Activated CD4-positive, alpha-beta memory T cell treated with anti-CD3 and anti-CD28 coated beads for 36 hours (primary cell): Measurements from ENCODE around the gene SFT2D2. TPM values are rescaled to one million over a fixed set of nuclear protein-coding genes. Genes with fewer than 3 reads are reported as not detected.

Experiments
- CTCF ChIA-PET: fragments of 350-600 bp; sonication (Branson Sonifier 250); formaldehyde crosslinking; loops from one replicate; lab custom pipeline; 2021; ENCODE audit warnings: antibody characterized with exemption, inconsistent platforms; lab: Charles Lee
- POLR2A ChIA-PET: fragments of 350-600 bp; sonication (Branson Sonifier 250); formaldehyde crosslinking; loops from one replicate; lab custom pipeline; 2021; ENCODE audit warnings: antibody characterized with exemption; lab: Charles Lee
- DNase-seq: peaks from one replicate; pipeline ENCODE4 v3.0.0-alpha.2; 2020
- H3K27ac Mint-ChIP-seq: one replicate; pipeline ENCODE4 v1.8.0; 2021; ENCODE audit warnings: mixed read lengths
- H3K27me3 Mint-ChIP-seq: one replicate; pipeline ENCODE4 v1.8.0; 2021; ENCODE audit warnings: mixed read lengths
- H3K36me3 Mint-ChIP-seq: one replicate; pipeline ENCODE4 v1.8.0; 2021; ENCODE audit warnings: mixed read lengths
- H3K4me1 Mint-ChIP-seq: one replicate; pipeline ENCODE4 v1.8.0; 2021; ENCODE audit warnings: low read depth, mixed read lengths
- H3K4me3 Mint-ChIP-seq: one replicate; pipeline ENCODE4 v1.8.0; 2021; ENCODE audit warnings: mild to moderate bottlenecking, mixed read lengths
- H3K9me3 Mint-ChIP-seq: one replicate; pipeline ENCODE4 v1.8.0; 2021; ENCODE audit warnings: mixed read lengths
- intact Hi-C: fragments of 100-400 bp; cut with micrococcal nuclease; formaldehyde crosslinking; loops from one replicate; pipeline ENCODE4 v1.15.1; 2023
- total RNA-seq, 2 experiments: library from RNA; stranded (reverse); gene quantifications; one replicate each; pipeline ENCODE4 v1.2.3, GENCODE V29; 2021

Gene SFT2D2
- total RNA-seq, 2 experiments from 2014 or later: 52.3 to 52.9 TPM

DNA sequence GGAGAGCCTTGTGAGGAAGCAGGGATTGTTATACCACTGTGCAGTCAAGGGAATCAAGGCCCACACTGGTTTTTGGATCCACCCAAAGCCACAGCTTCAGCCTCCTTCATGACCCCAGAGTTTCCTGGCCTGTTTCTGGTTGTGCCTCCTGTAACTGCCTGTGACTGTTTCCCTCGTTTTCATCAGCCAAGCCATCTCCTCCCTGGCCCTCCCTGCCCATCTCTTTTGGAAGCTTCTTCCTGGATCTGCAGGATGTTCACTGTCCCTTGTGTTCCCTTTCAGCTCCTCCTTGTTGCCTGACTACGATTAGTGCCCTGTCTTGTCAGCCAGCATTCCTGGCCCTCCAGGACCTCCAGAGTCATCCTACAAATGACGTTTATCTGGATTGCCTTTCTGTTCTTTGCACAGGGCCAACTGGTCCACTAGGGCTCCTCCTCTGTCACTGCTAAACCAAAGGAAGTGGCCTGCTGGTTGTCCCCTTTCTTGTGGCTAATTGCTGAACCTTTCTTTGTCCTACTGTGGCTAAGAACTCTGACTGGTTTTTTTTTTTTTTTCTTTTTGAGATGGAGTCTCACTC, 17.9 kb downstream of the SFT2D2 start:
- Mint-ChIP-seq H3K9me3 (no peaks in the 10 kb centered on the region), H3K4me3 (no peak overlapping the region)
- POLR2A ChIA-PET: no interaction called here

DNA sequence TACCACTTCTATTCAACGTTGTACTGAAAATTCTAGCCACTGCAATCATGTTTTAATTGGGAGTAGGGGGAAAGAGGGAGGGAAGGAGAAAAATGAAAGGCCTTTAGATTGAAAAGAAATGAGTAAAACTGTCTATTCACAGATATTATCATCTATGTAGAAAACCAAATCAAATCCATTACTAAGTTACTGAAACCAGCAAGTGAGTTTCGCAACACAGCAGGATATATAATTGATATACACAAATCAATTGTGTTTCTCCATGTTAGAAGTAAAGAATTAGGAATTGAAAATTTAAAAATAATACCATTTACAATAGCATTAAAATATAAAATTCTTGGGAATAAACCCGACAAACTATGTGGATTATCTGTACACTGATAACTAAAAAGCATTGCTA, 19.2 kb downstream of the SFT2D2 start:
- intact Hi-C loops: no loop called here
- Mint-ChIP-seq H3K36me3 (peaks cover 78% of the 10 kb centered on the region), H3K4me3 (no peak overlapping the region), H3K4me1 (peaks cover 52% of the 10 kb centered on the region), H3K27me3 (no peaks in the 10 kb centered on the region), H3K27ac (no peak overlapping the region), H3K9me3 (no peaks in the 10 kb centered on the region)
- DNase-seq: no peak
- ChIA-PET POLR2A (no interaction called here), CTCF (interaction anchor here (1.3 kb wide), 1 partner anchor 10 kb away, joined by 5 read pairs; no protein-coding TSS in a partner anchor)

More for the DNA sequence above, 17.9 kb downstream of the SFT2D2 start:
- H3K27me3 Mint-ChIP-seq: no peaks in the 10 kb centered on the region
- H3K4me1 Mint-ChIP-seq: peaks cover 46% of the 10 kb centered on the region
- CTCF ChIA-PET: no interaction called here
- H3K36me3 Mint-ChIP-seq: peaks cover 81% of the 10 kb centered on the region
- peak; percentile 15 for DNase-seq
- intact Hi-C loops: no loop called here
- no peak overlapping the region for H3K27ac Mint-ChIP-seq

GRCh38 chr1:168246506-168246905, 20.7 kb downstream of the SFT2D2 start:
- POLR2A ChIA-PET: no interaction called here
- H3K36me3 Mint-ChIP-seq: peaks cover 79% of the 10 kb centered on the region

GRCh38 chr1:168252204-168252733, 26.5 kb downstream of the SFT2D2 start:
- H3K36me3 Mint-ChIP-seq: peaks cover 64% of the 10 kb centered on the region
- peaks cover 16% of the 10 kb centered on the region for H3K9me3 Mint-ChIP-seq
- H3K27ac Mint-ChIP-seq: no peak overlapping the region
- H3K4me1 Mint-ChIP-seq: peaks cover 24% of the 10 kb centered on the region
- ChIA-PET POLR2A (no interaction called here), CTCF (no interaction called here)
- intact Hi-C loops: no loop called here
- H3K27me3 Mint-ChIP-seq: no peaks in the 10 kb centered on the region
- DNase-seq: no peak
- no peak overlapping the region for H3K4me3 Mint-ChIP-seq

More at GRCh38 chr1:168246506-168246905, 20.7 kb downstream of the SFT2D2 start:
- no peak overlapping the region for H3K27ac Mint-ChIP-seq
- no peaks in the 10 kb centered on the region for H3K9me3 Mint-ChIP-seq
- H3K4me1 Mint-ChIP-seq: peaks cover 54% of the 10 kb centered on the region
- H3K27me3 Mint-ChIP-seq: no peaks in the 10 kb centered on the region
- CTCF ChIA-PET: interaction anchor here (0.6 to 1.3 kb wide), 2 partner anchors 11 to 1121 kb away, joined by 3 to 5 read pairs; partner anchors contain the start of gene BLZF1
- H3K4me3 Mint-ChIP-seq: no peak overlapping the region
- intact Hi-C loops: no loop called here
- DNase-seq: no peak

DNA sequence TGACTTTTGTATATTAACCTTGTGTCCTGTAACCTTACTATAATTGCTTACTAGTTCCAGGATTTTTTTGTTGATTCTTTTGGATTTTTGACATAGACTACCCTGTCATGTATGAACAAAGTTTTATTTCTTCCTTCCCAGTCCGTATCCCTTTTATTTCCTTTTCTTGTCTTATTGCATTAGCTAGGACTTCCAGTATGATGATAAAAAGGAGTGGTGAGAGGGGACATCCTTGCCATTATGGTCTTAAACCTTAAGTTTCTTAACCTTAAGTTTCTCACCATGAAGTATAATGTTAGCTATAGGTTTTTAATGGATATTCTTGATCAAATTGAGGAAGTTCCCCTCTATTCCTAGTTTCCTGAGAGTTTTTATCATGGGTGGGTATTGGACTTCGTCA, 30.4 kb downstream of the SFT2D2 start:
- no peaks in the 10 kb centered on the region for H3K27me3 Mint-ChIP-seq
- H3K4me1 Mint-ChIP-seq: peaks cover 12% of the 10 kb centered on the region
- POLR2A ChIA-PET: no interaction called here
- intact Hi-C loops: no loop called here
- H3K4me3 Mint-ChIP-seq: no peak overlapping the region
- H3K9me3 Mint-ChIP-seq: peaks cover 16% of the 10 kb centered on the region
- H3K36me3 Mint-ChIP-seq: peaks cover 42% of the 10 kb centered on the region
- no peak overlapping the region for H3K27ac Mint-ChIP-seq
- DNase-seq: no peak
- CTCF ChIA-PET: no interaction called here

DNA sequence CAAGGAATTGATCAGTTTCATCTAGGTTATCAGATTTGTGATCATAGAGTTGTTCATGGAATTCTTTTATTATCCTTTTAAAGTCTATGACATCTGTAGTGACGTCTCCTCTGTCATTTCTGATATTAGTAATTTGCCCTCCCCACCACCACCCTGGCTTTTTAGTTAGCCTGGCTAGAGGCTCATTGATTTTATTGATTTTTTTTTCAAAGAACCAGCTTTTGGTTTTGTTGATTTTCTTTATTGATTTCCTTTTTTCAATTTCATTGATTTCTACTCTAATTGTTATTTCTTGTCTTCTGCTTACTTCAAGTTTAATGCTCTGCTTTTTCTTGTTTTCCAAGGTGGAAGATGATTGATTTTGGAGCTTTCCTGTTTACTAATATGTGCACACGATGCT, 31.6 kb downstream of the SFT2D2 start:
- no peak overlapping the region for H3K27ac Mint-ChIP-seq

DNA sequence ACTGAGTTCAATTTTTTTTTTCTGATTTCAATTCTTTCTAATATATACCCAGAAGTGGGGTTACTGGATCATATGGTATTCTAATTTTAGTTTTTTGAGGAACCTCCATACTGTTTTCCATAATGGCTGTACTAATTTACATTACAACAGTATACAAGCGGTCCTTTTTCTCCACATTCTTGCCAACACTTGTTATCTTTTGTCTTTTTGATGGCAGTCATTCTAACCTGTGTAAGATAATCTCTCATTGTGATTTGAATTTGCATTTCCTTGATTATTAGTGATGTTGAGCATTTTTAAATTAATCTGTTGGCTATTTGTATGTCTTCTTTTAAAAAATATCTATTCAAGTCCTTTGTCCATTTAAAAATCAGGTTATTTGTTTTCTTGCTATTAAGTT, 33.8 kb downstream of the SFT2D2 start:
- ChIA-PET POLR2A (no interaction called here), CTCF (no interaction called here)
- no peak overlapping the region for H3K27ac Mint-ChIP-seq
- H3K27me3 Mint-ChIP-seq: no peaks in the 10 kb centered on the region
- H3K4me1 Mint-ChIP-seq: peaks cover 17% of the 10 kb centered on the region
- peaks cover 42% of the 10 kb centered on the region for H3K36me3 Mint-ChIP-seq
- no peak for DNase-seq
- H3K9me3 Mint-ChIP-seq: peaks cover 19% of the 10 kb centered on the region
- intact Hi-C loops: no loop called here
- no peak overlapping the region for H3K4me3 Mint-ChIP-seq

More for the DNA sequence above, 31.6 kb downstream of the SFT2D2 start:
- DNase-seq: no peak
- no peak overlapping the region for H3K4me3 Mint-ChIP-seq
- H3K9me3 Mint-ChIP-seq: peaks cover 16% of the 10 kb centered on the region
- ChIA-PET CTCF (no interaction called here), POLR2A (no interaction called here)
- no peaks in the 10 kb centered on the region for H3K27me3 Mint-ChIP-seq
- H3K4me1 Mint-ChIP-seq: peaks cover 17% of the 10 kb centered on the region
- intact Hi-C loops: no loop called here
- H3K36me3 Mint-ChIP-seq: peaks cover 40% of the 10 kb centered on the region

DNA sequence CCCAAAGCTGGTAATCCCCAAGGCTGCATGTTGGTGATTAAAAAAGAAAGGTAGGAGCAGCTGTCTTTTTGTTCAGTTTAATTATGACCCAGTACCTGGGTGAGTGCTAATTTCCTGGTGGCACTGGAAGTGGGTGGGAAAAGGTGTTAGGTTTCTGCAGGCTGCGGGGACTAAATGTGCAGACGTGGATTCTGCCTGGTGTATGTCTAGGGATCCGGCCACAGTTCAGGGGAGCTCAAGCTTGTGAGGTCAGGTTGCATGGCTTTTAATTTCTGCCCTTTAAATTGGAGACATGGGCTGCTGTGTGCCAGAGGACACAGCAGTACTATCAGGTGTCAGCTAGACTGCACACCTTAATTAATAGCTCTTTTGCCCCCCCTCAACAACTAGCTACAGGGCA, 34.6 kb downstream of the SFT2D2 start:
- Mint-ChIP-seq H3K27me3 (no peaks in the 10 kb centered on the region), H3K9me3 (peaks cover 16% of the 10 kb centered on the region), H3K27ac (no peak overlapping the region), H3K36me3 (peaks cover 35% of the 10 kb centered on the region), H3K4me1 (peaks cover 17% of the 10 kb centered on the region), H3K4me3 (no peak overlapping the region)
- CTCF ChIA-PET: no interaction called here
- POLR2A ChIA-PET: no interaction called here
- intact Hi-C loops: no loop called here
- no peak for DNase-seq

DNA sequence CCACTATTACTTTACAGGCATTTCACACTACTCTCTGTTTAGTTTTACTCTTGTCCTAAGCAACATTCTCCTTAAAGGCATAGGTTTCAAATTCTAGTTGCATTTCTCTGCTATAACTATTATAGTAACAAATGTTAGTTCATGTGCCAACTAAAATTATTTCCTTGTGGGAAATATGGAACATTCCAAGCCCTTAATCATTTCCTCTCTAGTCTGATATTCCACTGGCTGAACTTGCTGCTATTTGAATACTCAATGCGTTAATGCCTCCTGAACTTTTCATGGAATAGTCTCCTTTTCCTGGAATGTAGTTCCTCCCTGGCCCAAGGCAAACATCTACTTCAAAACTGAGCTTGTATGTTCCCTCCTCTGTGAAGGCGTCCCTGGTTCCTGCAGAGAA, 35.6 kb downstream of the SFT2D2 start:
- Mint-ChIP-seq H3K27me3 (no peaks in the 10 kb centered on the region), H3K36me3 (peaks cover 25% of the 10 kb centered on the region)
- CTCF ChIA-PET: no interaction called here

DNA sequence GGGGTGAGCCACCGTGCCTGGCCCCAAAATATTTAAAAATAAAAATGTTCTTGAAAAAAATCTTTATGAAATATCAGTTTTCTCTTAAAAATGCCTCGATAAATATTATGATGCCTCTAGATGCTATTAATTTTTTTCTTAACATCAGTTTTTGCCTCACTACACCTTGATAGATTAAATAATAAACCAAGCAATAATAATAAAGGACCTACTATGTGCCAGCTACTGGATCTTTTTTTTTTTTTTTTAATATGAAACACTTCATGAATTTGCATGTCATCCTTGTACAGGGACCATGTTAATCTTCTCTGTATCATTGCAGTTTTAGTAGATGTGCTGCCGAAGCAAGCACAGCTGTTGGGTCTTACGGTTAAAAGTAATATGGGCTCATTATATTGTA, 37.3 kb downstream of the SFT2D2 start:
- no peak for DNase-seq
- Mint-ChIP-seq H3K27ac (no peak overlapping the region), H3K9me3 (peaks cover 2% of the 10 kb centered on the region), H3K36me3 (peaks cover 16% of the 10 kb centered on the region), H3K4me3 (no peak overlapping the region), H3K4me1 (peaks cover 15% of the 10 kb centered on the region), H3K27me3 (no peaks in the 10 kb centered on the region)
- intact Hi-C loops: no loop called here
- CTCF ChIA-PET: no interaction called here
- POLR2A ChIA-PET: no interaction called here

More for the DNA sequence above, 35.6 kb downstream of the SFT2D2 start:
- no peak for DNase-seq
- POLR2A ChIA-PET: no interaction called here
- no peak overlapping the region for H3K4me3 Mint-ChIP-seq
- no peak overlapping the region for H3K27ac Mint-ChIP-seq
- H3K4me1 Mint-ChIP-seq: peaks cover 17% of the 10 kb centered on the region
- intact Hi-C loops: no loop called here
- H3K9me3 Mint-ChIP-seq: peaks cover 6% of the 10 kb centered on the region

GRCh38 chr1:168264296-168264695, 38.5 kb downstream of the SFT2D2 start:
- H3K36me3 Mint-ChIP-seq: peaks cover 17% of the 10 kb centered on the region
- no peak for DNase-seq
- H3K4me3 Mint-ChIP-seq: no peak overlapping the region
- intact Hi-C loops: no loop called here
- H3K4me1 Mint-ChIP-seq: peaks cover 15% of the 10 kb centered on the region
- no peaks in the 10 kb centered on the region for H3K27me3 Mint-ChIP-seq
- ChIA-PET POLR2A (no interaction called here), CTCF (no interaction called here)
- H3K27ac Mint-ChIP-seq: no peak overlapping the region
- peaks cover 2% of the 10 kb centered on the region for H3K9me3 Mint-ChIP-seq

- intact Hi-C loops: no loop called here
- no peaks in the 10 kb centered on the region for H3K27me3 Mint-ChIP-seq
- ChIA-PET POLR2A (interaction anchor here (0.7 kb wide), 1 partner anchor 15 kb away, joined by 3 read pairs; the partner anchor contains the start of gene TBX19), CTCF (no interaction called here)
- H3K9me3 Mint-ChIP-seq: peaks cover 2% of the 10 kb centered on the region
- H3K4me3 Mint-ChIP-seq: no peak overlapping the region
- no peak overlapping the region for H3K27ac Mint-ChIP-seq
- peaks cover 9% of the 10 kb centered on the region for H3K4me1 Mint-ChIP-seq
- DNase-seq: no peak
- H3K36me3 Mint-ChIP-seq: peaks cover 17% of the 10 kb centered on the region
Observed at GRCh38 chr1:168265596-168265995, 39.8 kb downstream of the SFT2D2 start.
